HepG2 (cell line): ENCODE measurements around the gene LACTBL1. TPM values are rescaled to one million over a fixed set of nuclear protein-coding genes. Genes with fewer than 3 reads are reported as not detected.

Experiments
- ATAC-seq: fragments of 200-7000 bp; cut with Tn5 transposase; 3 replicates; pipeline ENCODE4 v1.9.1; 2020; ENCODE audit warnings: mild to moderate bottlenecking, moderate library complexity
- BruUV-seq: library from RNA; stranded (reverse); fragments of 400-500 nt; replicated peaks from 2 replicates; lab custom pipeline; 2021; lab: Mats Ljungman, UMichigan
- CTCF ChIA-PET: fragments of 300-600 bp; formaldehyde crosslinking; extraction: SDS; loops from one replicate; lab custom pipeline; 2021; ENCODE audit warnings: low total read pairs, inconsistent platforms, low intra/inter-chr PET ratio; lab: Yijun Ruan, JAX
- POLR2A ChIA-PET: fragments of 350-600 bp; sonication (Branson Sonifier 250); formaldehyde crosslinking; loops from one replicate; lab custom pipeline; 2020; ENCODE audit warnings: antibody characterized with exemption, inconsistent platforms; lab: Yijun Ruan, JAX
- DNase-seq: peaks from one replicate; pipeline ENCODE4 v3.0.0-alpha.2; 2015; ENCODE audit warnings: low spot score
- FAIRE-seq: peaks from 3 replicates; lab custom pipeline; 2011; peaks lifted over from hg19 to GRCh38; lab: Jason Lieb, UNC
- H2AFZ ChIP-seq: one replicate; pipeline ENCODE4 v1.6.1; 2011; ENCODE audit warnings: low read length, inconsistent platforms
- H3K27ac ChIP-seq: fragments of 300-600 bp; 3 replicates; pipeline ENCODE4 v1.8.0; 2011; ENCODE audit warnings: mixed run types, mild to moderate bottlenecking, mixed read lengths, low read length, inconsistent platforms; ENCODE audit not compliant: insufficient read depth; ENCODE audit errors: extremely low read length
- H3K27me3 ChIP-seq, 2 experiments: fragments of 200-600 bp in 1 of 2; 2 replicates in 1 of 2; 3 replicates in 1 of 2; pipeline versions ENCODE4 v1.6.0 to v1.8.0; 2011; ENCODE audit warnings: low read length in 2 of 2, mild to moderate bottlenecking in 2 of 2, moderate library complexity in 2 of 2, inconsistent platforms in 1 of 2; ENCODE audit not compliant: insufficient read depth in 2 of 2, control insufficient read depth in 1 of 2
- H3K36me3 ChIP-seq, 2 experiments: fragments of 200-600 bp in 1 of 2; replicated peaks in 1 of 2; 2 replicates in 1 of 2; 3 replicates in 1 of 2; pipeline versions ENCODE4 v1.5.1 to v1.8.0; 2011; ENCODE audit warnings: low read length in 2 of 2, inconsistent platforms in 1 of 2; ENCODE audit not compliant: insufficient read depth in 2 of 2, control insufficient read depth in 1 of 2
- H3K4me1 ChIP-seq: 2 replicates; pipeline ENCODE4 v1.5.1; 2012; ENCODE audit warnings: low read length, inconsistent platforms; ENCODE audit not compliant: insufficient read depth
- H3K4me2 ChIP-seq: 2 replicates; pipeline ENCODE4 v1.6.0; 2011; ENCODE audit warnings: low read depth, low read length, inconsistent platforms
- H3K4me3 ChIP-seq, 3 experiments: fragments of 200-600 bp in 1 of 3; sonication (generic), shearing (Covaris generic) in 1 of 3; replicated peaks in 1 of 3; 2 replicates each; pipeline ENCODE4 v1.5.1; 2011 to 2016; ENCODE audit warnings: low read length in 3 of 3, inconsistent platforms in 2 of 3, low read depth in 2 of 3, mild to moderate bottlenecking in 2 of 3, control low read depth in 1 of 3, mixed read lengths in 1 of 3; ENCODE audit not compliant: insufficient read depth in 1 of 3
- H3K79me2 ChIP-seq: one replicate; pipeline ENCODE4 v1.6.1; 2011; ENCODE audit warnings: low read length, inconsistent platforms; ENCODE audit not compliant: insufficient read depth
- H3K9ac ChIP-seq: 2 replicates; pipeline ENCODE4 v1.6.0; 2011; ENCODE audit warnings: mild to moderate bottlenecking, low read depth, low read length, inconsistent platforms; ENCODE audit not compliant: insufficient read depth
- H3K9me3 ChIP-seq: 2 replicates; pipeline ENCODE4 v1.5.1; 2012; ENCODE audit warnings: mild to moderate bottlenecking, low read length
- H4K20me1 ChIP-seq: 2 replicates; pipeline ENCODE4 v1.6.0; 2011; ENCODE audit warnings: inconsistent platforms, mild to moderate bottlenecking, low read length, moderate library complexity; ENCODE audit not compliant: insufficient read depth
- CCDC6 ChIP-seq: sonication (generic); formaldehyde crosslinking; IDR thresholded peaks from 2 replicates; pipeline ENCODE4 v1.8.1; 2022; ENCODE audit warnings: mild to moderate bottlenecking, missing genetic modification reagents, moderate library complexity
- PAF1 ChIP-seq: IDR thresholded peaks from 2 replicates; pipeline ENCODE4 v1.6.1; 2016; ENCODE audit warnings: missing genetic modification reagents, missing compliant biosample characterization
- WGBS: methylation state at CpG from one replicate; pipeline ENCODE4 v1.1.6; 2017; ENCODE audit warnings: low lambda C conversion rate; 5-methylcytosine and 5-hydroxymethylcytosine counted together
- in situ Hi-C: cut with HindIII; loops from 2 replicates; pipeline ENCODE4 v1.10.0; 2017; ENCODE audit warnings: low pct_unique_long_range_greater_than_20kb; ENCODE audit not compliant: extremely low pct_ligation_motif_present
- intact Hi-C: fragments of 100-400 bp; cut with micrococcal nuclease; formaldehyde crosslinking; loops from one replicate; pipeline ENCODE4 v1.10.0; 2022; ENCODE audit not compliant: unreplicated experiment
- polyA plus RNA-seq, 8 experiments: library from polyadenylated mRNA; depleted of rRNA in 3 of 8; stranded (reverse) in 7 of 8; unstranded in 1 of 8; fragments of >200 nt; fragmentation: Illumina TruSeq in 4 of 8; extraction: Trizol in 4 of 8; gene quantifications; 2 replicates each; pipeline versions ENCODE4 v1.2.1 to v1.2.3, GENCODE V29; 2011 to 2016; ENCODE audit warnings: low read depth in 4 of 8, missing spikeins in 1 of 8, mixed read lengths in 1 of 8; ENCODE audit not compliant: insufficient read depth in 1 of 8
- total RNA-seq, 5 experiments: library from RNA; depleted of rRNA; stranded (reverse); fragments of >200 nt; fragmentation: Illumina TruSeq; extraction: Trizol; gene quantifications; 2 replicates each; pipeline ENCODE4 v1.2.3, GENCODE V29; 2016; ENCODE audit warnings: low read depth in 1 of 5
- TF ChIP-seq, protein P1 (sequence below): fragments of 450-650 bp; IDR thresholded peaks from 2 replicates; pipeline ENCODE4 v1.6.1; 2016
- TF ChIP-seq, protein P2 (sequence below): sonication (generic); formaldehyde crosslinking; IDR thresholded peaks from 2 replicates; pipeline ENCODE4 v1.4.0; 2020; ENCODE audit warnings: mild to moderate bottlenecking, missing genetic modification reagents

Gene LACTBL1
- total and polyA plus RNA-seq, 2 of the 13 experiments (the other 11 are each of a cell fraction or from before 2014, with no cell fraction given): 0.12 to 1.3 TPM

DNA sequence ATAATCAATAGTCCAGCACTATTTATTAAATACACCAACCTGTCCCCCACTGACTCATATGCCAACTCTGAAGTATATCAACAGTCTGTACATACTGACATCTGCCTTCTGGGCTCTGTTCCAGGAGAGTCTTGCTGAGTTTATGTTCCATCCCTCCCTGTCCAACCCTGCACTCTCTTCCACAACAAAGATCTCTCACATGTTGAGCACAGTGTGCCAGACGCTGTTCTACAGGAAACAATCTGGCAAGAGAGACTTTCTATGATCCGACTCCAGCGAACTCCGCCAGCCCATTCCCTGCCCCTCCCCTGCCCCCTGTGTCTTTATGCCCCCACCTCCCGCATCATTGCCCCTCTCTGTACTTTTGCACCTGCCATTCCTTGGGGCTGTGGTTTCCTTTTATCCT lies 3.4 kb downstream of the LACTBL1 start (continued):
- no peak for TF ChIP-seq CCDC6 (CRISPR knock-in tag)

DNA sequence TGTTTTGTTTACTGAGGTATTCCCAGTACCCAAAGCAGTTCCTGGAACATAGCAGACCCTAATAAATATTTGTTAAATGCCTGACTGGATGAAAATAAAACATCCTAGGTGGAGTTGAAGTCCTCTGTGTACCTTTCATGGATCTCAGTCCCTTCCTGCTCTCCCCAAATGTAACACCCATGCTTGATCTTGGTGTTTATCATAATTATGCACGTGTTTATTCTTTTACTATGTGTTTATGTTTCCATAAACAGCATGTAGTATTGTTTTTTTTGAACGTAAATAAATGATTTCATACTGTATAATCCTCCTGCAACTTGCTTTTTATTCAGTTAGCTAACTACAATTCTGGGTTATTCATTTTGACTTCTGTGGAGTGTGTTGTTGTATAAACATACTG lies 4.8 kb downstream of the LACTBL1 start:
- TF ChIP-seq, protein P1, sequence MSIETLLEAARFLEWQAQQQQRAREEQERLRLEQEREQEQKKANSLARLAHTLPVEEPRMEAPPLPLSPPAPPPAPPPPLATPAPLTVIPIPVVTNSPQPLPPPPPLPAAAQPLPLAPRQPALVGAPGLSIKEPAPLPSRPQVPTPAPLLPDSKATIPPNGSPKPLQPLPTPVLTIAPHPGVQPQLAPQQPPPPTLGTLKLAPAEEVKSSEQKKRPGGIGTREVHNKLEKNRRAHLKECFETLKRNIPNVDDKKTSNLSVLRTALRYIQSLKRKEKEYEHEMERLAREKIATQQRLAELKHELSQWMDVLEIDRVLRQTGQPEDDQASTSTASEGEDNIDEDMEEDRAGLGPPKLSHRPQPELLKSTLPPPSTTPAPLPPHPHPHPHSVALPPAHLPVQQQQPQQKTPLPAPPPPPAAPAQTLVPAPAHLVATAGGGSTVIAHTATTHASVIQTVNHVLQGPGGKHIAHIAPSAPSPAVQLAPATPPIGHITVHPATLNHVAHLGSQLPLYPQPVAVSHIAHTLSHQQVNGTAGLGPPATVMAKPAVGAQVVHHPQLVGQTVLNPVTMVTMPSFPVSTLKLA: peak; percentile 93
- TF ChIP-seq, protein P2, sequence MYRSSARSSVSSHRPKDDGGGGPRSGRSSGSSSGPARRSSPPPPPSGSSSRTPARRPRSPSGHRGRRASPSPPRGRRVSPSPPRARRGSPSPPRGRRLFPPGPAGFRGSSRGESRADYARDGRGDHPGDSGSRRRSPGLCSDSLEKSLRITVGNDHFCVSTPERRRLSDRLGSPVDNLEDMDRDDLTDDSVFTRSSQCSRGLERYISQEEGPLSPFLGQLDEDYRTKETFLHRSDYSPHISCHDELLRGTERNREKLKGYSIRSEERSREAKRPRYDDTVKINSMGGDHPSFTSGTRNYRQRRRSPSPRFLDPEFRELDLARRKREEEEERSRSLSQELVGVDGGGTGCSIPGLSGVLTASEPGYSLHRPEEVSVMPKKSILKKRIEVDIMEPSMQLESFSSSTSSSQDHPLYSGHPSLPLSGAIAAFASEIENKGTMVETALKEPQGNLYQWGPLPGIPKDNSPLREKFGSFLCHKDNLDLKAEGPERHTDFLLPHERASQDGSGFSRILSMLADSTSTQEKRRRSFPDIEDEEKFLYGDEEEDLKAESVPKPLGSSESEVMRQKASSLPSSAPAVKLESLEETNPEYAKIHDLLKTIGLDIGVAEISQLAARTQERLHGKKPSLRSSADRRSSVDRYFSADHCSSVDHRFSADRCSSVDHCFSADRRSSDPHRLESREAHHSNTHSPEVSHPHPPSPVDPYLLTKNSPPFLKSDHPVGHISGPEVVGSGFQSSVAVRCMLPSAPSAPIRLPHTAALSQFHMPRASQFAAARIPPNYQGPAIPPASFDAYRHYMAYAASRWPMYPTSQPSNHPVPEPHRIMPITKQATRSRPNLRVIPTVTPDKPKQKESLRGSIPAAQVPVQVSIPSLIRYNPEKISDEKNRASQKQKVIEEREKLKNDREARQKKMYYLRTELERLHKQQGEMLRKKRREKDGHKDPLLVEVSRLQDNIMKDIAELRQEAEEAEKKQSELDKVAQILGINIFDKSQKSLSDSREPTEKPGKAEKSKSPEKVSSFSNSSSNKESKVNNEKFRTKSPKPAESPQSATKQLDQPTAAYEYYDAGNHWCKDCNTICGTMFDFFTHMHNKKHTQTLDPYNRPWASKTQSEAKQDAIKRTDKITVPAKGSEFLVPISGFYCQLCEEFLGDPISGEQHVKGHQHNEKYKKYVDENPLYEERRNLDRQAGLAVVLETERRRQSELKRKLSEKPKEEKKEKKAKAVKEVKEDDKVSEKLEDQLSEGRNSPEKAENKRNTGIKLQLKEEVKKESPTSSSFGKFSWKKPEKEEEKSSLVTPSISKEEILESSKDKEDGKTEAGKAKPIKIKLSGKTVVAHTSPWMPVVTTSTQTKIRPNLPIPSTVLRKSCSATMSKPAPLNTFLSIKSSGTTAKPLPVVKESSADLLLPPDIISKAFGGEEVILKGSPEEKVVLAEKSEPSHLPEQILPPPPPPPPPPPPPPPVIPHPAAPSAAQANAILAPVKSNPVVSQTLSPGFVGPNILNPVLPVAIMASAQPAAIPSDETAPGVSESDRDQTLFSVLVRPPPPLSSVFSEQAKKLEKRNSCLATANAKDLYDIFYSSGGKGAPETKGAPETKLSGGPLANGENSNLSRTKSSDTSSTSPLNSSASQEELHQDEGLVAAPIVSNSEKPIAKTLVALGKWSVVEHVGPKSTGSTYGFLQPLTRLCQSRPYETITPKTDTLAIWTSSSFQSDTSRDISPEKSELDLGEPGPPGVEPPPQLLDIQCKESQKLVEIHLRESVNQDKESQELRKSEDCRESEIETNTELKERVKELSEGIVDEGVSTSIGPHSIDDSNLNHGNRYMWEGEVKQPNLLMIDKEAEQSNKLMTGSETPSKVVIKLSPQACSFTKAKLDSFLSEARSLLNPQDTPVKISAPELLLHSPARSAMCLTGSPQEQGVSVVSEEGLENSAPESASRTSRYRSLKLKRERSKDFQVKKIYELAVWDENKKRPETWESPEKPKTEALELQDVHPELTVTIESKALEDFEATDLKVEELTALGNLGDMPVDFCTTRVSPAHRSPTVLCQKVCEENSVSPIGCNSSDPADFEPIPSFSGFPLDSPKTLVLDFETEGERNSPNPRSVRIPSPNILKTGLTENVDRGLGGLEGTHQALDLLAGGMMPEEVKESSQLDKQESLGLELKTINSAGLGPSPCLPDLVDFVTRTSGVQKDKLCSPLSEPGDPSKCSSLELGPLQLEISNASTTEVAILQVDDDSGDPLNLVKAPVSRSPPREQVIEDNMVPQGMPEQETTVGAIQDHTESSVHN (CRISPR knock-in tag): no peak
- TF ChIP-seq PAF1 (CRISPR knock-in tag): no peak
- WGBS: 0% methylated on average over 2 of the region's 2 CpGs
- H3K4me2 ChIP-seq: no peak overlapping the region
- intact Hi-C loops: no loop called here
- H3K9me3 ChIP-seq: peaks cover 8% of the 10 kb centered on the region
- no peak overlapping the region for H2AFZ ChIP-seq
- ChIA-PET POLR2A (no interaction called here), CTCF (no interaction called here)
- BruUV-seq: no TSS peak
- H3K79me2 ChIP-seq: no peaks in the 10 kb centered on the region
- H3K27me3 ChIP-seq: no peaks in the 10 kb centered on the region
- H3K9ac ChIP-seq: no peak overlapping the region
- FAIRE-seq (no peak), ATAC-seq (no peak), DNase-seq (no peak)
- peaks cover 30% of the 10 kb centered on the region for H3K4me1 ChIP-seq
- H3K27ac ChIP-seq: no peak overlapping the region
- H3K4me3 ChIP-seq: no peak overlapping the region
- in situ Hi-C loops: no loop called here
- no peaks in the 10 kb centered on the region for H4K20me1 ChIP-seq
- no peaks in the 10 kb centered on the region for H3K36me3 ChIP-seq
